IPS DF 6.9 (cell line): ENCODE data around the gene LEFTY1.

Experiments used
- DNase-seq: peaks from one replicate; pipeline ENCODE4 v3.0.0-alpha.2; 2013; ENCODE audit warnings: low read depth, low spot score
- H3K27ac ChIP-seq: one replicate; pipeline ENCODE4 v1.5.1; 2013; ENCODE audit warnings: low read length, control low read depth
- H3K27me3 ChIP-seq: 2 replicates; pipeline ENCODE4 v1.6.1; 2013; ENCODE audit warnings: mild to moderate bottlenecking, low read length; ENCODE audit not compliant: control insufficient read depth, insufficient read depth
- H3K36me3 ChIP-seq: 2 replicates; pipeline ENCODE4 v1.6.1; 2013; ENCODE audit warnings: low read length; ENCODE audit not compliant: control insufficient read depth, insufficient read depth
- H3K4me1 ChIP-seq: 2 replicates; pipeline ENCODE4 v1.6.1; 2013; ENCODE audit warnings: low read length; ENCODE audit not compliant: control insufficient read depth, insufficient read depth
- H3K4me3 ChIP-seq: 2 replicates; pipeline ENCODE4 v1.5.1; 2013; ENCODE audit warnings: mild to moderate bottlenecking, low read length
- H3K9me3 ChIP-seq: 2 replicates; pipeline ENCODE4 v1.6.1; 2013; ENCODE audit warnings: low read length, inconsistent platforms; ENCODE audit not compliant: control insufficient read depth, insufficient read depth
- WGBS: extraction: QIAGEN DNeasy Blood & Tissue Kit; methylation state at CpG from one replicate; pipeline ENCODE4 v1.1.7; 2013; ENCODE audit warnings: mixed read lengths, missing lambda C conversion rate; ENCODE audit not compliant: insufficient read length, insufficient coverage; 5-methylcytosine and 5-hydroxymethylcytosine counted together

The LEFTY1 gene

DNA sequence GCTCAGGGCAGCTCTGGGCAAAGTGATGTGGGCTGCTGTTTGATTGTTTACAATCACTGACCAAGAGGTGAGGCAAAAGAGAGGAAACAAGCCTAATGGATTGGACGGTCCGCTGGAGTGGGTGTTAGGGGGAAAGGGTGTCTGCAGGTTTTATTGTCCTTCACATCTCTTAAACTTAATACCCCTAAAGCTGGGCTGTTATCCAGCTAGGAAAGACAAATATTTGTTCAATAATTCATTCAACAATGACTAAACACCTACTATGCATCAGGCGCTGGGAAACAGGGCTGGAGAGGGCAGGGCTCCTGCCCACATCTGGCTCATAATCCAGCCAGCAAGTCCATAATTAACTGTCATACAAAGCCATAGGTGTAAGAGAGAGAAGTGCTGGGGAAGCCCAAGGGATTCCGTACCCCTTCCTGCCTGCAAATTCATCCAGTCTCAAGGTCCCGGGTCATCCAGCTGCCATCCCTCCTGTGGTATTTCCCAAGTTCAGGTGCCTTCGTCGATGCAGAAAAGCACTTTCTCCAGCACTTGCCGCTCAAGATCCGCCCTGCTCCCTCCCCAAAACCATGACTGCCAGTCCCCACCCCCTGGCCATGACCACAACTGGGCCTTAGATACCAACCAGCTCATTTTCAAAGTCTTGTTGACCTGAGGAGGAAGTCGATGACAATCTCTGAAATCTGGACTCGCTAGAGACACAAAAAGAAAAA lies 17.4 kb downstream of the LEFTY1 start:
- Histone ChIP-seq H3K36me3 (peaks cover 21% of the 10 kb centered on the region; the same call in 1 of the 2 replicates), H3K4me3 (no peak overlapping the region), H3K27me3 (no peaks in the 10 kb centered on the region), H3K9me3 (no peaks in the 10 kb centered on the region), H3K4me1 (no peaks in the 10 kb centered on the region), H3K27ac (no peak overlapping the region)
- no CpG with 5 or more reads among the region's 11 CpGs for WGBS
- DNase-seq = no peak

DNA sequence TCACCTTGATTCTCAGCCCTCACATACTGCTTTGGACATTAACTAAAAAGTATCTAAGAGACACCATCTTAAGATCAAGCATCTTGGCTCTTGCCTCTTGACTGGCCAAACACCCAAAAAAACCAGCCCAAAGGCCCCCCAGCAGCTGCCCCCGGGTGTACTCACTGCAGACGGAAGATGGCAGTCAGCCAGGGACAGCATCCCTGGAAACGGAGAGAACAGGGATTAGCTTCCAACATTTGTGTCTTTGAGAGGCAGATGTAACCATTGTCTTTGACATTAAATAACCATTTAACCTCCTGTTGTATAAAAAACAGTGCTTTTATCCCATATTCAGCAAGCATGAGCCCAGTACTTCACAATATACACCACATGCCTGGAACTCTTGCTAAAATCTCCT lies 18.0 kb downstream of the LEFTY1 start:
- no peak overlapping the region for H3K27ac ChIP-seq
- peaks cover 21% of the 10 kb centered on the region; the same call in 1 of the 2 replicates for H3K36me3 ChIP-seq
- WGBS = no CpG with 5 or more reads among the region's 3 CpGs
- H3K4me3 ChIP-seq = no peak overlapping the region
- H3K27me3 ChIP-seq = no peaks in the 10 kb centered on the region
- H3K9me3 ChIP-seq = no peaks in the 10 kb centered on the region
- DNase-seq = no peak
- H3K4me1 ChIP-seq = no peaks in the 10 kb centered on the region

DNA sequence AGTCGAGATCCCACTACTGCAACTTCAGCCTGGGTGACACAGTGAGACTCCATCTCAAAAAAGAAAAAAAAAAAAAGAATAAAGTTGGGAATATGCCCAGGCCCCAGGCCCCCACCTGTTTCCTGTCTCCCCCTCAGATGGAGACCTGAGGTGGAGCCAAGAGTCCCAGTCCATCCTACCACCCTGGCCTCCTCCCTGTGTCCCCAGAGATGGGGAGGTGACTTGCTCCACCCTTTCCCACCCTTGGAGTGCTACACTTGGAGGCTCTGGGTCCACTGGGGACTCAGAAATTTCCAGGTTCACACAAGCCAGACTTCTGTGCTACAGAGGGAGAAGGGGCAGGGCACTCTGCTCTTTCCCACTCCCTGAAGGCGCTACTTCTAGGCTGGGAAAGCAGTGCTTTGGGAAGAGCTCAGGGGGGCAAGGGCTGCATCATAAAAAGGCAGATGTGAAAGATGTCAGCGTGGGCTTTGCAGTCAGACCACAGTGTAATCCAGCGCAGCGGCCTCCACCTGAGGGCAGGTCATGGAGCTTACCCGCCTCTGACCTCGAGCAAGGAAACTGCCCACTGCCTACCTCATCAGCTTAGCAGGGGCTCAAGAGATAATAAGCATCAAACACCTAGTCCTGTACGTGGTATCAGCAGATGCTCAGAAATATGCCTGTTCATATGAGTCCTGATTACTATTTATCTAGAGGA lies 20.2 kb downstream of the LEFTY1 start:
- H3K4me3 ChIP-seq = no peak overlapping the region
- no peak for DNase-seq
- no peaks in the 10 kb centered on the region; the same call in 1 of the 2 replicates for H3K4me1 ChIP-seq
- H3K27me3 ChIP-seq = no peaks in the 10 kb centered on the region
- H3K36me3 ChIP-seq = peaks cover 22% of the 10 kb centered on the region
- no peak overlapping the region for H3K27ac ChIP-seq
- no peaks in the 10 kb centered on the region for H3K9me3 ChIP-seq
- no CpG with 5 or more reads among the region's 8 CpGs for WGBS

DNA sequence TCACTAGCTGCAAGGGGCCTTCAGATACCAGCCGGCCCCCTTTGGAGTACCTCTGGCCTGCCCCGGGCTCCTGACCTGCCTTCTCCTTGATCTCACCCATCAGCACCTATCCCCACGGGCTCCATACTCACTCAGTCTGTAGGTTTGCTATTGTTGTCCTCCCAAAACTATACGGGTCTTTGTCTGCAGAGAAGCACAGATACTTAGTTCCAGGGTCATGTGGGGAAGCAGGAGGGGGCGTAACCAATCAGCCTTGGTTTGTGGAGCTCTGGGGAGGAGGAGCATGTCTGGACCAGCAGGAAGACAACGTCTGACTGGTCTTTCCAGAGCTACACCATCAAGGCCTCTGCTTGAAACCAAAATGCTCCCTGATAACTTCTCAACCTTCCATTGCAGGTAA lies 22.0 kb downstream of the LEFTY1 start:
- no peak for DNase-seq
- H3K9me3 ChIP-seq = no peaks in the 10 kb centered on the region
- no peak overlapping the region for H3K27ac ChIP-seq
- H3K4me3 ChIP-seq = no peak overlapping the region
- H3K36me3 ChIP-seq = peaks cover 23% of the 10 kb centered on the region
- WGBS = no CpG with 5 or more reads among the region's 6 CpGs
- H3K4me1 ChIP-seq = no peaks in the 10 kb centered on the region; the same call in 1 of the 2 replicates
- no peaks in the 10 kb centered on the region for H3K27me3 ChIP-seq

DNA sequence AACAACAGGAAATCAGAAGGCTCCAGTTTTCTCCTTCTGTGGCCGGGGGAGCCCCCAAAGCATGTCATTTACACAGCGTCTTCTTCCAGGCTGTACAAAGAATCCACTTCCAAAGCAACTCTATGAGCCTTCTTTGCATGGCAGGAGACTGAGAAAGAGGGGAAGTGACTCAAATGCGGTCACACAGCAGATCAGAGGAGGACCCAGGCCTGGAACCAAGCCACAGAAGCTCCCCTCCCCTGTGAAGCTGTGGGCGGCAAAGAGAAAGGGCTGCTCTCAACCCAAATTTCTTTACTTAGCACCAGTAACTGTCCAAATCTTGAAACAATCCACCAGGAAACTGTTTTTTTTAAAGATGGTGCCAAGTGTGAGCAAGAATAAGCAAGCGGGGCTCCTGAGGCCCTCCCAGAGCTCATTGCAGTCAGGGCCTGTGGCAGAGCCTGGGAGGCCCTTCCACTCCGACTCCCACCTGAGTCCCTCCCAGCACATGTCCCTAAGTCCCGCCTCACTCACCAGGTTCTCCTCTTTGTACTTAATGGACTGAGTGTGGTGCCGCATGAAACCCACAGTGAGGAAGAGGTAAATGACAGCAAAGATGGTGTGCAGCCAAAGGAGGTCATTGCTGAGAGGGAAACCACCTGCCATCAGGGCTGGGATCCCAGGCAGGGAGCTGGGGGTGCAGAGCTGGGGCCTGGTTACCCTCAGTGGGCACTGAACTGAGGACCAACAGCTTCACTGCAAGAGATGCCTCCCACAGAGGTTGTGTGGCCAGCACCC lies 22.7 kb downstream of the LEFTY1 start:
- Histone ChIP-seq H3K27me3 (no peaks in the 10 kb centered on the region), H3K27ac (no peak overlapping the region), H3K36me3 (peaks cover 30% of the 10 kb centered on the region), H3K9me3 (no peaks in the 10 kb centered on the region), H3K4me3 (no peak overlapping the region), H3K4me1 (no peaks in the 10 kb centered on the region; the same call in 1 of the 2 replicates)
- DNase-seq = no peak
- WGBS = no CpG with 5 or more reads among the region's 8 CpGs

DNA sequence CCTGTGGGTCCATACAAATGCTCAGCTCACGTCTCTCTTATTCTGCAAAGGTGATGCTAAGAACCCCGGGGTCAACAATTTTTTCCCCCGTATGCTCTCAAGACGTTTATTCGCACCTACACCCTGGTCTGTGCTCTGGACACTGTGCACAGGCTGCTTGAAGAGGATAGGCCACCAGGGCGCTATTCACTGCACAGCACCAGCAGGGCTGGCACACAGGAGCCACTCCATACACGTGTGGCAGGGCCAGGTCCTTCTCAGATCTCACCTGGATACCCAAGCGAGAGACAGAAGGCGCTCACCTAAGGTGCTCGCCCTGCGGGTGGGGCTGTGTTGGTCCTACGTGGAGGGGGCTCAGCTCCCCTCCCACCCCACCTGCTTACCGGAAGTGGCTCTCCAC lies 23.4 kb downstream of the LEFTY1 start:
- no CpG with 5 or more reads among the region's 13 CpGs for WGBS
- H3K27ac ChIP-seq = no peak overlapping the region

DNA sequence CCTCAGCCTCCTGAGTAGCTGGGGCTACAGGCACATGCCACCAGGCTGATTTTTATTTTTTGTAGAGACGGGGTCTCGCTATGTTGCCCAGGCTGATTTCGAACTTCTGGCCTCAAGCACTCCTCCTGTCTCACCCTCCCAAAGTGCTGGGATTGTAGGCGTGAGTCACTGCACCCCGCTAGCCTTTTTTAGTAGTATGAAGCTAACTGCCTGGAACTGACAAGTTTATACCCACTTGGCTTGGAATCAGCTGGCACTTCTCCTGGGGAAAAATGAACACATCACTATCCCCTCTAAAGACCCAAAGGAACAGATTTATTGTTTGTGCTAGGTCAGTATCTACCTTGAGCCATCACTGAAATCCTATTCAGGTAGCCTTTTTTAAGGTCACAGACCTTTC lies 25.8 kb downstream of the LEFTY1 start:
- no peaks in the 10 kb centered on the region for H3K9me3 ChIP-seq
- H3K27ac ChIP-seq = no peak overlapping the region
- H3K4me3 ChIP-seq = no peak overlapping the region
- H3K36me3 ChIP-seq = peaks cover 33% of the 10 kb centered on the region
- no peaks in the 10 kb centered on the region; the same call in 1 of the 2 replicates for H3K4me1 ChIP-seq
- no peak for DNase-seq
- WGBS = no CpG with 5 or more reads among the region's 5 CpGs
- no peaks in the 10 kb centered on the region for H3K27me3 ChIP-seq

More for the DNA sequence above, 23.4 kb downstream of the LEFTY1 start:
- Histone ChIP-seq H3K9me3 (no peaks in the 10 kb centered on the region), H3K4me1 (no peaks in the 10 kb centered on the region; the same call in 1 of the 2 replicates), H3K4me3 (no peak overlapping the region), H3K36me3 (peaks cover 36% of the 10 kb centered on the region), H3K27me3 (no peaks in the 10 kb centered on the region)
- DNase-seq = no peak

DNA sequence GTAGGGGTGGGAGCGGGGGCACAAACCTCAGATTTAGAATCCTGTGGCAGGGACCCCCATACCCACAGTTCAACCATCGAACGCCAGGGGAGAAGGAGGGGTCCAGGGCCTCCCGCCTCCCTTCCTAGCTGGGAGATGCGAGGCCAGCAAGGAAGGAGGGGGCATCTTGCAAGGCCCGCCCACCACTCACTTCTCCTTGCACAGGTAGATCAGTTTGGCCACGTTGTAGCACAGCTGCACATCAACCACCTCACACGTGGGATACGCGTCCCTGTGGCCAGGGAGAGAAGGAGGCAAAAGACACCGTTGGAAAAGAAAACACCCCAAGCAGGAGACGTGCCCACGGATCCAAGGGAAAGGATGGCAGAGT lies 26.4 kb downstream of the LEFTY1 start:
- no peaks in the 10 kb centered on the region for H3K27me3 ChIP-seq
- DNase-seq = no peak
- no peaks in the 10 kb centered on the region; the same call in 1 of the 2 replicates for H3K4me1 ChIP-seq
- H3K27ac ChIP-seq = no peak overlapping the region
- H3K36me3 ChIP-seq = peaks cover 29% of the 10 kb centered on the region
- WGBS = no CpG with 5 or more reads among the region's 13 CpGs
- no peaks in the 10 kb centered on the region for H3K9me3 ChIP-seq
- no peak overlapping the region for H3K4me3 ChIP-seq

DNA sequence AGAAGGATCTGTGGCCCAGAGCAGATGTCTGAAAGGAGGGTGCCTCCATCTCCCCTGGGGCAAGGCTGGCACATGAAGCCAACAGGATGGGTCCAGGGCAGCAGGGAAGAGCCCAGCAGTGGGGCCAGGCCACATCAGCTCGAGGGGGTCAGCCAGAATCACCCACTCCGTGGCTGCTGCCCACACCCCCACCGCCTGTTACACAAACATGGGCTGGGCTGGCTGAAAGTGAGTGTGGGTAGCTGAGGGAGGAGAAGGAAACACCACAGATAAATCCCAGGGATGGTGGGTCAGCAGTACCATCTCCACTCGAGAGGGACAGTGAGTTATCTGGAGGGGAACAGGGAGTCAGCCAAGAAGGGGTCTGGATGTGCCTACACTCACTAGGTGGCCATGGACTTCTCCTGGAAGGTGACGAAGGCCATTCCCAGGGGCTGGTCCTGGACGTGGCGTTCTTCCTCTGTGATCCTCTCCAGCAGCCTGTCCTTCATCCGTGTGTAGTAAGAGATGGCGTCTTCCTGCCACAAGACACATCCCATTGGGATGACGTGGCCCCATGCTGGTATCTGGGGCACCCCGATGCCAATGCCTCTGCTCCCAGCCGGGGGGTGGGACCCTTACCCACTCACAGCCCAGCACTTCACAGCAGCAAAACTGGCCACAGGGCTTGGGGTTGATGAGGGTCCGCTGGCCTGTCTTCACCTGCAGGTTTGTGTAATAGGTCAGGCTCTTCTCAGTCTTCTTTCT lies 26.9 kb downstream of the LEFTY1 start:
- H3K4me1 ChIP-seq = no peaks in the 10 kb centered on the region; the same call in 1 of the 2 replicates
- no peaks in the 10 kb centered on the region for H3K27me3 ChIP-seq
- H3K4me3 ChIP-seq = no peak overlapping the region
- peaks cover 29% of the 10 kb centered on the region for H3K36me3 ChIP-seq
- no peak for DNase-seq
- no CpG with 5 or more reads among the region's 13 CpGs for WGBS
- H3K9me3 ChIP-seq = no peaks in the 10 kb centered on the region
- no peak overlapping the region for H3K27ac ChIP-seq
